SU-DHL-6 (cell line): Measurements from ENCODE around the gene MTRFR.

Source experiments
- CTCF ChIP-seq: fragments of 200-600 bp; sonication (generic); IDR thresholded peaks from one replicate; pipeline ENCODE4 v1.5.1; 2017; ENCODE audit warnings: antibody characterized with exemption, mild to moderate bottlenecking, low read length, moderate library complexity; ENCODE audit not compliant: insufficient read depth, poor library complexity, severe bottlenecking
- EZH2phosphoT487 ChIP-seq: fragments of 200-600 bp; sonication (generic), shearing (Covaris generic); conservative IDR thresholded peaks from 2 replicates; pipeline ENCODE4 v1.6.1; 2018; ENCODE audit warnings: mild to moderate bottlenecking, antibody characterized with exemption, low read length, moderate library complexity, mixed read lengths

GRCh38 chr12:123265851-123266678 lies 32.8 kb downstream of the MTRFR start:
- no peak for TF ChIP-seq CTCF
- TF ChIP-seq EZH2phosphoT487: no peak
